Activated naive CD4-positive, alpha-beta T cell treated with anti-CD3 and anti-CD28 coated beads, Interleukin-2, amount 50 U/mL, for 72 hours (primary cell): ENCODE data around the gene CAMTA1. TPM values are rescaled to one million over a fixed set of nuclear protein-coding genes. Genes with fewer than 3 reads are reported as not detected.
"Not testable (repeated sequence)": the region's sequence is repeated elsewhere in the genome, so short reads cannot be mapped to it uniquely, and the experiment has no call there.

Experiments
- ATAC-seq, 2 donors: fragments of 150-1000 bp; cut with Tn5 transposase; 2 replicates each; pipeline ENCODE4 v1.10.0; 2021; ENCODE audit warnings: mild to moderate bottlenecking in 2 of 2, moderate library complexity in 2 of 2
- DNase-seq, 2 donors: peaks; one replicate each; pipeline ENCODE4 v3.0.0; 2021 to 2022; ENCODE audit warnings: low spot score in 2 of 2
- H3K27ac Mint-ChIP-seq, 2 donors: one replicate each; pipeline ENCODE4 v1.8.0; 2022; ENCODE audit warnings: mild to moderate bottlenecking in 2 of 2, mixed read lengths in 2 of 2
- H3K36me3 Mint-ChIP-seq, 2 donors: one replicate each; pipeline ENCODE4 v1.8.0; 2022; ENCODE audit warnings: mixed read lengths in 2 of 2
- H3K9me3 Mint-ChIP-seq, 2 donors: one replicate each; pipeline ENCODE4 v1.8.0; 2022; ENCODE audit warnings: mixed read lengths in 2 of 2
- total RNA-seq, 2 donors: library from RNA; stranded (reverse); gene quantifications; one replicate each; pipeline ENCODE4 v1.2.3, GENCODE V29; 2022

Gene CAMTA1, protein sequence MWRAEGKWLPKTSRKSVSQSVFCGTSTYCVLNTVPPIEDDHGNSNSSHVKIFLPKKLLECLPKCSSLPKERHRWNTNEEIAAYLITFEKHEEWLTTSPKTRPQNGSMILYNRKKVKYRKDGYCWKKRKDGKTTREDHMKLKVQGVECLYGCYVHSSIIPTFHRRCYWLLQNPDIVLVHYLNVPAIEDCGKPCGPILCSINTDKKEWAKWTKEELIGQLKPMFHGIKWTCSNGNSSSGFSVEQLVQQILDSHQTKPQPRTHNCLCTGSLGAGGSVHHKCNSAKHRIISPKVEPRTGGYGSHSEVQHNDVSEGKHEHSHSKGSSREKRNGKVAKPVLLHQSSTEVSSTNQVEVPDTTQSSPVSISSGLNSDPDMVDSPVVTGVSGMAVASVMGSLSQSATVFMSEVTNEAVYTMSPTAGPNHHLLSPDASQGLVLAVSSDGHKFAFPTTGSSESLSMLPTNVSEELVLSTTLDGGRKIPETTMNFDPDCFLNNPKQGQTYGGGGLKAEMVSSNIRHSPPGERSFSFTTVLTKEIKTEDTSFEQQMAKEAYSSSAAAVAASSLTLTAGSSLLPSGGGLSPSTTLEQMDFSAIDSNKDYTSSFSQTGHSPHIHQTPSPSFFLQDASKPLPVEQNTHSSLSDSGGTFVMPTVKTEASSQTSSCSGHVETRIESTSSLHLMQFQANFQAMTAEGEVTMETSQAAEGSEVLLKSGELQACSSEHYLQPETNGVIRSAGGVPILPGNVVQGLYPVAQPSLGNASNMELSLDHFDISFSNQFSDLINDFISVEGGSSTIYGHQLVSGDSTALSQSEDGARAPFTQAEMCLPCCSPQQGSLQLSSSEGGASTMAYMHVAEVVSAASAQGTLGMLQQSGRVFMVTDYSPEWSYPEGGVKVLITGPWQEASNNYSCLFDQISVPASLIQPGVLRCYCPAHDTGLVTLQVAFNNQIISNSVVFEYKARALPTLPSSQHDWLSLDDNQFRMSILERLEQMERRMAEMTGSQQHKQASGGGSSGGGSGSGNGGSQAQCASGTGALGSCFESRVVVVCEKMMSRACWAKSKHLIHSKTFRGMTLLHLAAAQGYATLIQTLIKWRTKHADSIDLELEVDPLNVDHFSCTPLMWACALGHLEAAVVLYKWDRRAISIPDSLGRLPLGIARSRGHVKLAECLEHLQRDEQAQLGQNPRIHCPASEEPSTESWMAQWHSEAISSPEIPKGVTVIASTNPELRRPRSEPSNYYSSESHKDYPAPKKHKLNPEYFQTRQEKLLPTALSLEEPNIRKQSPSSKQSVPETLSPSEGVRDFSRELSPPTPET (N-terminal part only)
- total RNA-seq: 10 to 100 TPM; 50.4 to 76.4 TPM

DNA sequence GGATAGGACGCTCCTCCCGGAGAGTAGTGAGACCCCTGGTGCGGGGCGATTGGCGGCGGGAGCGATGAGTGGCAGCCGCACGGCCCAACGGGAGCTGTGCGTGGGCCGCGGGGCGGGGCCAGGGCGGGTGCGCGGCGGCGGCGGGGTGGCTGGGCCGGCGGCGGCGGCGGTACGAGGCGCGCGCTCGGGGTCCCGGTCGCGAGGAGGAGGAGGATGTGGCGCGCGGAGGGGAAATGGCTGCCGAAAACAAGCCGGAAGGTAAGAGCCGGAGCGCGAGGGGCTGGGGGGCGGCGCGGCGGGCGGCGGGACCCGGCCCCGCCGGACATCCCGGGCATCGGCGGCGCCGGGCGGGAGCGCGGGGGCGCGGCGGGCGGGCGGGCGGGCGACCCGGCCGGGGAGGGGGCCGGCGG lies at the start of gene CAMTA1:
Gene CAMTA1, plus strand, starts transcription at position 137 of the 410 bp plus-strand sequence. Its CDS starts 77 bp downstream, at position 214.
- peak; percentile 83 to 85 for ATAC-seq
- Mint-ChIP-seq H3K27ac (peak within 1 kb of the TSS; percentile 93 to 100), H3K36me3 (peaks cover 12 to 28% of the 10 kb centered on the region in 2 donors), H3K9me3 (no peaks in the 10 kb centered on the region)
- no peak for DNase-seq

DNA sequence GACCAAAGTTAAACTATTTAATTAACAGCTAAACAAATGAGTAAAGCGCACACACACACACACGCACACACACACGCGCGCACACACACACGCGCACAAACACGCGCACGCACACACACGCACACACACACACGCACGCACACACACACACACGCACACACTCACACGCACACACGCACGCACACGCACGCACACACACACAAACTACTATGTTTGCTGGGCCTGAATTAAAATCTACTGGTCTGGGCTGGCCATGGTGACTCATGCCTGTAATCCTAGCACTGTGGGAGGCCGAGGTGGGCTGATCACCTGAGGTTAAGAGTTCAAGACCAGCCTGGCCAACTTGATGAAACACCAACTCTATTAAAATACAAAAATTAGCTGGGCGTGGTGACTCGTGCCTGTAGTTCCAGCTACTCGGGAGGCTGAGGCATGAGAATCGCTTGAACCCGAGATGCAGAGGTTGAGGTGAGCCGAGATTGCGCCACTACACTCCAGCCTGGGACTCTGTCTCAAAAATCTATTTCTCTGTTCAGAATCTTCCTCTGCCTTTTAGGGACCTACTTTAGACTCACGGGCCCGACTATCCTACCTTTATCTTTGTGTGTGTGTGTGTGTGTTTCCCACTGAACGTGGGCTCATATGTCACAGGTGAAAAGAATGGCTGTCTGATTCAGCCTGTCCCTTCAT lies 46.1 kb upstream of the CAMTA1 start:
- Mint-ChIP-seq H3K9me3 (no peaks in the 10 kb centered on the region), H3K36me3 (no peaks in the 10 kb centered on the region), H3K27ac (no peak overlapping the region)
- DNase-seq: no peak
- ATAC-seq: no peak

- not testable (repeated sequence) for ATAC-seq, H3K9me3 Mint-ChIP-seq, H3K36me3 Mint-ChIP-seq, H3K27ac Mint-ChIP-seq, DNase-seq
These were observed 42.5 kb upstream of the CAMTA1 start for GRCh38 chr1:6742676-6743188.

GRCh38 chr1:6743189-6744101 lies 41.8 kb upstream of the CAMTA1 start:
- DNase-seq (peak in 1 of 2 donors; percentile 28), ATAC-seq (peak; percentile 38 to 60)
- Mint-ChIP-seq H3K36me3 (no peaks in the 10 kb centered on the region), H3K27ac (no peak overlapping the region), H3K9me3 (no peaks in the 10 kb centered on the region)

DNA sequence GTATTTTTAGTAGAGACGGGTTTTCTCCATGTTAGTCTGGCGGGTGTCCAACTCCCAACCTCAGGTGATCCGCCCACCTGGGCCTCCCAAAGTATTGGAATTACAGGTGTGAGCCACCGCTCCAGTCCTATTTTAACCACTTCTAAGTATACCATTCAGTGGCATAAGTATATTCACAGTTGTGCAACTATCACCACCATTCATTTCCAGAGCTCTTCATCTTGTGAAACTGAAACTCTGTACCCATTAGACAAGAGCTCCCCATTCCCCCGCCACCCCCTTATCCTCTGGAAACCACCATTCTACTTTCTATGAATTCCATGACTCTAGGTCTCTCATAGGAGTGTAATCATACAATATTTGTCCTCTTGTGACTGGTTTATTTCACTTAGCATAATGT lies 40.2 kb upstream of the CAMTA1 start:
- H3K27ac Mint-ChIP-seq: no peak overlapping the region
- ATAC-seq: peak; percentile 25 to 49
- no peaks in the 10 kb centered on the region for H3K36me3 Mint-ChIP-seq
- no peaks in the 10 kb centered on the region for H3K9me3 Mint-ChIP-seq
- DNase-seq: peak in 1 of 2 donors; percentile 47

DNA sequence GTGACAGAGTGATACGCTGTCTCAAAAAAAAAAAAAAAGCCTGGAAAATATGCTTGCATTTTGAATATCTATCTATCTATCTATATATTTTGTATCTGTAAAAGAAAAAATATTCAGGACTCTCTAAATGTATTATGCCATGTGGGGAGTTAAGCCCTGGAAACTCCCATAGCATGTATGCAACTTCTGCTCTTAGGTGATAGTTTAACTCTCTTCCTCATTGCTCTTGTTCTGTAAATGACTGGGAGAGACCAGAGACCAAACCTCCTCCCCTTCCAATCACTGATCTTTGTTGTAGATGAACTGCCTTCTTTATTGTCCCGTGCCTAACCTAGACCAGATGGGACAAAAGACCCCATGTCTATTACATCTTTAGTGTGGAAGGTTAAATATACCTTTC lies 37.6 kb upstream of the CAMTA1 start:
- ATAC-seq (no peak), DNase-seq (no peak)
- H3K9me3 Mint-ChIP-seq: no peaks in the 10 kb centered on the region
- H3K36me3 Mint-ChIP-seq: no peaks in the 10 kb centered on the region
- H3K27ac Mint-ChIP-seq: no peak overlapping the region

- ATAC-seq (no peak), DNase-seq (no peak)
- H3K36me3 Mint-ChIP-seq: no peaks in the 10 kb centered on the region
These were observed 34.8 kb upstream of the CAMTA1 start for GRCh38 chr1:6750490-6750889.

GRCh38 chr1:6753320-6754140 lies 31.7 kb upstream of the CAMTA1 start:
- DNase-seq (no peak), ATAC-seq (no peak)
- no peak overlapping the region for H3K27ac Mint-ChIP-seq
- H3K9me3 Mint-ChIP-seq: no peaks in the 10 kb centered on the region
- H3K36me3 Mint-ChIP-seq: no peaks in the 10 kb centered on the region

More at GRCh38 chr1:6750490-6750889, 34.8 kb upstream of the CAMTA1 start:
- Mint-ChIP-seq H3K27ac (no peak overlapping the region), H3K9me3 (no peaks in the 10 kb centered on the region)

DNA sequence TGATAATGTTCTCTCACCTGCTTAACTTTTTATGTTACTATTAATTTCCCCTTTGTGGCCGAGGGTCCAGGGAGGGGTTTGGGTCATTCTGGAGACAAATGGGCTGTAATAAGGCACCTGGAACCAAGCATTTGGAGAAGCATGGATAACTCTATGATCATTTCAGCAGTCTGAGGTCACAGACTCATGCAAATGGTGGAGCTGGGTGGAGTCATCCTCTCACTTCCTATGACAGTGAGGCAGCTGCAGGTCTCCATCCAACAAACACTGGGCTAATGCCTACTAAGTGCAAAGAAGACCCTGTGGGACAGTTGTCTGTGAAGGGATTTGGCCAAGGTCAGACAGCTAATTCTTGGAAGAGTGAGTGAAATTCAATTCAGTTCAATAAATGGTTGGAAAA lies 28.8 kb upstream of the CAMTA1 start:
- Mint-ChIP-seq H3K27ac (no peak overlapping the region), H3K36me3 (no peaks in the 10 kb centered on the region), H3K9me3 (no peaks in the 10 kb centered on the region)
- no peak for ATAC-seq
- no peak for DNase-seq

GRCh38 chr1:6757719-6758435 lies 27.4 kb upstream of the CAMTA1 start:
- Mint-ChIP-seq H3K27ac (no peak overlapping the region), H3K9me3 (no peaks in the 10 kb centered on the region), H3K36me3 (no peaks in the 10 kb centered on the region)
- DNase-seq (no peak), ATAC-seq (no peak)

GRCh38 chr1:6761196-6761737 lies 24.0 kb upstream of the CAMTA1 start:
- H3K27ac Mint-ChIP-seq: no peak overlapping the region
- H3K9me3 Mint-ChIP-seq: no peaks in the 10 kb centered on the region
- ATAC-seq (no peak), DNase-seq (no peak)
- no peaks in the 10 kb centered on the region for H3K36me3 Mint-ChIP-seq

GRCh38 chr1:6762060-6762459 lies 23.2 kb upstream of the CAMTA1 start:
- no peaks in the 10 kb centered on the region for H3K36me3 Mint-ChIP-seq
- ATAC-seq: no peak
- no peaks in the 10 kb centered on the region for H3K9me3 Mint-ChIP-seq
- no peak overlapping the region for H3K27ac Mint-ChIP-seq
- DNase-seq: no peak

GRCh38 chr1:6770751-6771440 lies 14.4 kb upstream of the CAMTA1 start:
- no peaks in the 10 kb centered on the region for H3K9me3 Mint-ChIP-seq

More at GRCh38 chr1:6770751-6771440, 14.4 kb upstream of the CAMTA1 start:
- DNase-seq: no peak
- no peaks in the 10 kb centered on the region for H3K36me3 Mint-ChIP-seq
- ATAC-seq: peak in 1 of 2 donors; percentile 37
- no peak overlapping the region for H3K27ac Mint-ChIP-seq
